Lower leg skin (tissue), 4 donors: ENCODE measurements around the gene NFYA. TPM values are rescaled to one million over a fixed set of nuclear protein-coding genes. Genes with fewer than 3 reads are reported as not detected.
A peak's percentile ranks its signal among the peaks of the same experiment; 100 is the strongest.

Experiments used
- DNase-seq, 2 donors: peaks; one replicate each; pipeline ENCODE4 v3.0.0-alpha.2; 2019; ENCODE audit warnings: low spot score in 2 of 2
- H3K4me3 ChIP-seq: fragments of 200-600 bp; sonication (generic); 2 replicates; pipeline ENCODE4 v1.5.1; 2017; ENCODE audit warnings: mild to moderate bottlenecking, low read depth; ENCODE audit not compliant: poor library complexity, severe bottlenecking
- POLR2A ChIP-seq, 2 donors: fragments of 450-650 bp; IDR thresholded peaks; one replicate each; pipeline ENCODE4 v1.6.1; 2016 to 2017; ENCODE audit warnings: antibody characterized with exemption in 2 of 2, mild to moderate bottlenecking in 1 of 2, moderate library complexity in 1 of 2
- WGBS, 2 donors: methylation state at CpG; one replicate each; pipeline ENCODE4 v1.1.5; 2018; 5-methylcytosine and 5-hydroxymethylcytosine counted together
- intact Hi-C: fragments of 100-400 bp; cut with DNase I; formaldehyde crosslinking; loops from one replicate; pipeline ENCODE4 v1.15.0; 2023; ENCODE audit warnings: low total_unique reads
- total RNA-seq, 4 donors: library from RNA; depleted of rRNA; stranded (reverse); fragments of >200 nt; gene quantifications; one replicate each; pipeline ENCODE4 v1.1.0, GENCODE V29; 2016
- TF ChIP-seq, protein P1 (sequence below), 3 donors: fragments of 450-650 bp; IDR thresholded peaks; one replicate each; pipeline ENCODE4 v1.5.1; 2016; ENCODE audit warnings: antibody characterized with exemption in 3 of 3, mild to moderate bottlenecking in 3 of 3, moderate library complexity in 2 of 3

The NFYA gene
- total RNA-seq, 4 donors from 2014 or later = 9.9 to 15.5 (median 14.4) TPM

DNA sequence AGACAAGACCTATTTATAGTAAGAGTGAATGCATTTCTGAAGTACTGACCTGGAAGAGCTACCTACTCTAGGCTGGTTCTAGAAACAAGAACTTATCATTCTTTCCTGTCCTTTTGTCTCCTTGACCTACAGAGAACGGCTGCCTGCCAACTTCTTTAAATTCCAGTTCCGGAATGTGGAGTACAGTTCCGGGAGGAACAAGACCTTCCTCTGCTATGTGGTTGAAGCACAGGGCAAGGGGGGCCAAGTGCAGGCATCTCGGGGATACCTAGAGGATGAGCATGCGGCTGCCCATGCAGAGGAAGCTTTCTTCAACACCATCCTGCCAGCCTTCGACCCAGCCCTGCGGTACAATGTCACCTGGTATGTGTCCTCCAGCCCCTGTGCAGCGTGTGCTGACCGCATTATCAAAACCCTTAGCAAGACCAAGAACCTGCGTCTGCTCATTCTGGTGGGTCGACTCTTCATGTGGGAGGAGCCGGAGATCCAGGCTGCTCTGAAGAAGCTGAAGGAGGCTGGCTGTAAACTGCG is 11.5 kb upstream of the NFYA start:
- no peak for DNase-seq
- TF ChIP-seq, protein P1, sequence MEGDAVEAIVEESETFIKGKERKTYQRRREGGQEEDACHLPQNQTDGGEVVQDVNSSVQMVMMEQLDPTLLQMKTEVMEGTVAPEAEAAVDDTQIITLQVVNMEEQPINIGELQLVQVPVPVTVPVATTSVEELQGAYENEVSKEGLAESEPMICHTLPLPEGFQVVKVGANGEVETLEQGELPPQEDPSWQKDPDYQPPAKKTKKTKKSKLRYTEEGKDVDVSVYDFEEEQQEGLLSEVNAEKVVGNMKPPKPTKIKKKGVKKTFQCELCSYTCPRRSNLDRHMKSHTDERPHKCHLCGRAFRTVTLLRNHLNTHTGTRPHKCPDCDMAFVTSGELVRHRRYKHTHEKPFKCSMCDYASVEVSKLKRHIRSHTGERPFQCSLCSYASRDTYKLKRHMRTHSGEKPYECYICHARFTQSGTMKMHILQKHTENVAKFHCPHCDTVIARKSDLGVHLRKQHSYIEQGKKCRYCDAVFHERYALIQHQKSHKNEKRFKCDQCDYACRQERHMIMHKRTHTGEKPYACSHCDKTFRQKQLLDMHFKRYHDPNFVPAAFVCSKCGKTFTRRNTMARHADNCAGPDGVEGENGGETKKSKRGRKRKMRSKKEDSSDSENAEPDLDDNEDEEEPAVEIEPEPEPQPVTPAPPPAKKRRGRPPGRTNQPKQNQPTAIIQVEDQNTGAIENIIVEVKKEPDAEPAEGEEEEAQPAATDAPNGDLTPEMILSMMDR (IDR thresholded peaks at IDR 0.05) = no peak
- no peak for TF ChIP-seq POLR2A (IDR thresholded peaks at IDR 0.05)
- H3K4me3 ChIP-seq = no peak overlapping the region
- 79 to 88% methylated on average over 13 of the region's 13 CpGs for WGBS, 2 donors
- intact Hi-C loops = loop anchor here (10.0 kb wide), 1 partner anchor 56 kb away; no protein-coding TSS in a partner anchor

DNA sequence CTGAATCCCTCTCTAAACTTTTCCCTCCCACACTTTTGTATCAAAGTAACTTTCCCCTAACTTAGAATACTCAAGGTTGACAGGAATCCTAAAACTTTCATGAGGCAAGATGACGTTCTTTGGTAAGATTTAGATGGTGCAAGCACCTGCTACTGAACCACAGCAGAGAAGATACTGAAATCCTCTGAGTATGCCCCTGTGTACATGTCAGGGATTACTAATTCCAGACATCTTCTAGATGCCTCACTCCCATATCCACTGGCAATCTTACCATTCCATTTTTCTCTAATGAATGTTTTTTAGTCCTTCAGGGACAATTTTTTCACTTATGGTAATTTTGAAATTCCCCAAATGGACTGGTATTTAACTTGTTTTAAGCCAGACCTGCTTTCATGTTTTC is 10.7 kb upstream of the NFYA start:
- intact Hi-C loops = loop anchor here (10.0 kb wide), 1 partner anchor 57 kb away; no protein-coding TSS in a partner anchor
- no peak for DNase-seq
- no peak overlapping the region for H3K4me3 ChIP-seq
- no peak for TF ChIP-seq POLR2A (IDR thresholded peaks at IDR 0.05)
- TF ChIP-seq, protein P1 (IDR thresholded peaks at IDR 0.05) = no peak
- WGBS, 2 donors = 80 to 97% methylated on average over 1 of the region's 1 CpG

DNA sequence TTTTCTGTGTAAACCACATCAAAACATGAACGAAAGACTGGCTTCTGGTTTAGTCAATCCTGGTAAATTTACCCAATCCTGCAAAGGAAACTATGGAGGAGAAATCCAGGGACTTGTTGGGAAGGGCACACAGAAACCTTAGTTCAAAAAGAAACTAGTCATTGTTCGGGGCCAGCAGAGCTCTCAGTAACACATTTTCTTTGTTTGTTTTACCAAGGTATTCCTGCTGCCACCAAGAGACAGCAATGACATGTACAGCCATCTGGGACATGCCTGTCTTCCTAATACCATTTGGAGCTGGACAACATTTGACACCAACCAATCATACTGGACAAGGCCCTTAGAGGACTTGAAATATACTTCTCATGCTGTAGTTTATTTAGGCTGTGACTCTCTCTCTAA is 8.9 kb upstream of the NFYA start:
- no peak overlapping the region for H3K4me3 ChIP-seq
- WGBS, 2 donors = 90% methylated on average over 2 of the region's 2 CpGs
- TF ChIP-seq, protein P1 (IDR thresholded peaks at IDR 0.05) = no peak
- no peak for TF ChIP-seq POLR2A (IDR thresholded peaks at IDR 0.05)
- no peak for DNase-seq
- intact Hi-C loops = loop anchor here (10.0 kb wide), 1 partner anchor 59 kb away; no protein-coding TSS in a partner anchor

DNA sequence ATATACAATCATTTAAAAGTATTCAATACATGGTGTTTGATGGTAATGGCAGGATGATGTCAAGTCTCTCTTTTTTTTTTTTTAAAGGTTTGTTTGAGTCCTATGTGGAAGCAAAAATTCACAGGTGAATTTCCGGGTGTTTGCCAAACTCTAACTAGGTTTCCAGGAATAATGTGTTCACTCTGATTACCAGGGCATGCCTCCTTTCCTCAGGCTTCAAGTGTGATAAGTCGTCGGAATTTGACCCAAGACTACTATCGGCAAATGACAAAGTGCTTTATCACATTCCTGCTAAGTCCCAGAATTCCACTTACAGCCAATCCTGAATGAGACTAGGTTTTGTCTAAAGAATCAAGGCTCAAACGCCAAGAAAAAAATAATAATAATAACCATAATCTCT is 7.9 kb upstream of the NFYA start:
- WGBS, 2 donors = 80 to 84% methylated on average over 5 of the region's 5 CpGs
- H3K4me3 ChIP-seq = no peak overlapping the region
- intact Hi-C loops = loop anchor here (10.0 kb wide), 1 partner anchor 60 kb away; no protein-coding TSS in a partner anchor
- TF ChIP-seq, protein P1 (IDR thresholded peaks at IDR 0.05) = no peak
- no peak for TF ChIP-seq POLR2A (IDR thresholded peaks at IDR 0.05)
- no peak for DNase-seq

DNA sequence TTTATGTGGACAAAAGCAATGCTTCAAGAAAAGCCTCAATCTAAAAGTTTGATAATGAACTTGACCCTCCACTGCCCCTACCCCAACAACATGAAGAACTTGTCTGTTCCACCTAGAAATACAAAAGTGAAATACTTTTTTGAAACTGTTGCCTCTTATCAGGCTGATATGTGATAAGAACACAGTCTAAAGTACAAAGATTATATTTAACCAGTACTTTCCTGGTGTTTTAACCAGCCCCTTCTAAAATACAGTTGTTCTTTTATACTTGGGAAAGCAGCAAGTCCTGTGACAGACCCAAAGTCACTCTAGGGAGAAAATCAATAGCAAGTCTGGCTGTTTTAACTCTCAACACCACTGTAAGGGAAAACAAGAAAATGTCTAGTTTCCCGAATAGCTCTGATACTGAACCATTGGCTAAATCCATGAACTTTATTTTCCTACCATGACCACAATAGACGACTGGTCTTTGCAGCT is 7.2 kb upstream of the NFYA start:
- intact Hi-C loops = loop anchor here (10.0 kb wide), 1 partner anchor 61 kb away; no protein-coding TSS in a partner anchor
- TF ChIP-seq POLR2A (IDR thresholded peaks at IDR 0.05) = no peak
- TF ChIP-seq, protein P1 (IDR thresholded peaks at IDR 0.05) = peak in 1 of 3 donors; percentile 38
- WGBS, 2 donors = 90 to 98% methylated on average over 2 of the region's 2 CpGs
- H3K4me3 ChIP-seq = no peak overlapping the region
- no peak for DNase-seq
